ENCODE results near the gene TMEM171.

TMEM171 gene

GRCh38 chr5:73122875-73123810, 2.8 kb downstream of the TMEM171 start:
- DNase-seq: peak; percentile 4

- DNase-seq: no peak
Measured at GRCh38 chr5:73125289-73125688, 4.9 kb downstream of the TMEM171 start.

- DNase-seq: no peak
Measured at GRCh38 chr5:73126381-73126780, 6.0 kb downstream of the TMEM171 start.

DNA sequence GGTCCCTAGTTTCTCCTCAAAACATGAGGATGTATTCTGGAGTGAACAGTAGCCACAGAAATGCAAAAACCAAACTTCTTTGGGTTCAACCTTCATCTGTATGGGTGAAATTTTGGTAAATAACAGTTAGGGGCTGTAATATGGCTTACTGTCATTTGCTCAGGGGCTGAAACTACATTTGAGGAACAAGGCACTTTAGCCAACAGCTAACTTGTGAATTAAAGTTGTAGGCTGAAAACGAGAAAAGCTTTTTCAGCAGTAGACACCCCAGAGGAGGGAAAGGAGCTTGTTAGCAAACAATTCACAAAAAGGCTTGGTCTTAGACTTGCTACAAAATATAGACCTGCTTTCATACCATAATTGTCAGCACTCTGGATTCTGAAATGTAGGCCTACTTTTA, 6.6 kb downstream of the TMEM171 start:
- no peak for DNase-seq

DNA sequence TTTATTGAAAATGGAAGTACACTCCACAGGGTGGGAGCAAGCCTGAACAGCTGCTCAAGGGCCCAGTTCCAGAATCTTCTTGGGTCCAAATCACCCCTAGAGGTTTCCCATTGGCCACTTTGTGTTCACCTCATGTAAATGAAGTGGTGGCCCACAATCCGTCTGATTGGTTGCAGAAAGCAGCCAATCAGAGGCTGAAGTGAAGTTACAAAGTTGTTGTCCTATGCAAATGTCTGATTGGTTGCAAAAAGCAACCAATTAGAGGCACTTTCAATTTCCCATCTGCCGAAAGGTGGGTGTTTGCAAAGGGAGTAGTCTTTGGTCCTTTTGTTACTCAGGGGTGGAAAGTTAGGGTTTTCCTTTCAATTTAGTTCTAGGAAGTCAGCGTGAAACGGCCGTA, 8.8 kb downstream of the TMEM171 start:
- DNase-seq: no peak

DNA sequence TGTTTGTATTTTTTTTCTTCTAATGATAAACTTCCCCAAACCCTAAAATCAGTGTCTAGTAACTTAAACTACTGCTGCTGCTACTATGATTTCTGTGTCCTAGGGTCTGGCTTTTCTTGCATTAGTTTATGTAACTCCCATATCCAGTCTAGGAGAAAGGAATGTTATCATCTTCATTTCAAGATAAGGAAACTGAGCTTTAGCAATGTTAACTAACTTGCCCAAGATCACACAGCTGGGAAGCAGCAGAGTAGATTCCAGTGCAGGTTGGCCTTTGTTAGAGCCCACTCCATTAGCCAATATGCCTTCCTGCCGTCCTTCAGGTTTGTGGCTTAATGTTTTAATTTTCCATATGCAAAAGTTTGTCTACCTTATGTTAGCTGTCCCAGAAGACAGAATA, 10.4 kb downstream of the TMEM171 start:
- no peak for DNase-seq

DNA sequence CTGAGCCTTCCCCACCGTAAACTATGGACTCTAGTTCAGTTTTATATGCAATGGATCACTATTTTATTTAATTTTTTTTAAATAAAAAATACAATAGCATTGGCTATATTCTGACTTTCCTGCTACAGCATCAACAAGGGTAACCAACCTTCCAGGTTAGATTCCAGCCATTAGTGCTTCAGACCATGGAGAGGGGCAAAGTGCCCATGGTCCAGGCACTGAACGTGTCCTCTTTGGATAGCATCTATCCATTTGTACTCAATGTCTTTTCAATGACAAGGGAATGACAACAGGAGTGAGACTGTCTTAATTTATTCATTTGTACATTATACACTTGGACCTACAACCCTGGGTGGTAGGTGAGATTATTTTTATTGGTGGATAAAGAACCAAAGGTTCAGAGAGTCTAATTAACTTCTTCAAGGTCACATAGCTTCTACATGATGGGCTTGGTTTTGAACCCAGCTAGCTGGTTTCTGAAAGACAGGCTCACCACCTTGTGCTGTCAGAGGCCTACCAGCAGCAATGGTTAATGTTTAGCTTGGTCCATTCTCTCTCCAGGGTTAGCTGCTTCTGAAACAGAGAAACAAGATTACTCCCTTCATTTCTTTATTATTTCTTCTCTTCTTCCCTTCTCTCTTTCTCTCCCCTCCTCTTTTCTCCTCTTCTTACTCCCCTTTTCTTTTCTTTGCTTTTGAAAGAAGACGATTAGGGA, 11.5 kb downstream of the TMEM171 start:
- no peak for DNase-seq

DNA sequence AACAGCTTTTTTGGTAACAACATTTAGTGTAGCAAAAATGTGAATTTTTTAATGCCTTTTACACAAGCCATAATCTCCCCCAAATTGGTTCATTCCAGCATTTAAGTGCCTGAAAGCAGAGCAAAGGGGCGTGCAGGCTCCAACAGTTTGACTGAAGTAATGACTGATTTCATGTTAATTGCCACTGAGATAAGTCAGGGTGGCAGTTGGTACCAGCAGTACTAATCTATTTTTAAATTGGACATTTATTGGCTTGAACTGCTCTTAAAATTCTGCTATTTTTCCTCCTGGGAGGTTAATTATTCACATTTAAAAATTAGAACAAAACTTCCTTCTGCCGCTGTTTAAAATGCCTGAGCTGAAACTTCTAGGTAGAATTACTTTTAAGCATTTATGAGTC, 12.4 kb downstream of the TMEM171 start:
- no peak for DNase-seq

- no peak for DNase-seq
Measured at GRCh38 chr5:73135021-73135420, 14.6 kb downstream of the TMEM171 start.

- peak; percentile 16 for DNase-seq
Measured at GRCh38 chr5:73135429-73136054, 15.2 kb downstream of the TMEM171 start.

GRCh38 chr5:73136055-73136562, 15.7 kb downstream of the TMEM171 start:
- no peak for DNase-seq

DNA sequence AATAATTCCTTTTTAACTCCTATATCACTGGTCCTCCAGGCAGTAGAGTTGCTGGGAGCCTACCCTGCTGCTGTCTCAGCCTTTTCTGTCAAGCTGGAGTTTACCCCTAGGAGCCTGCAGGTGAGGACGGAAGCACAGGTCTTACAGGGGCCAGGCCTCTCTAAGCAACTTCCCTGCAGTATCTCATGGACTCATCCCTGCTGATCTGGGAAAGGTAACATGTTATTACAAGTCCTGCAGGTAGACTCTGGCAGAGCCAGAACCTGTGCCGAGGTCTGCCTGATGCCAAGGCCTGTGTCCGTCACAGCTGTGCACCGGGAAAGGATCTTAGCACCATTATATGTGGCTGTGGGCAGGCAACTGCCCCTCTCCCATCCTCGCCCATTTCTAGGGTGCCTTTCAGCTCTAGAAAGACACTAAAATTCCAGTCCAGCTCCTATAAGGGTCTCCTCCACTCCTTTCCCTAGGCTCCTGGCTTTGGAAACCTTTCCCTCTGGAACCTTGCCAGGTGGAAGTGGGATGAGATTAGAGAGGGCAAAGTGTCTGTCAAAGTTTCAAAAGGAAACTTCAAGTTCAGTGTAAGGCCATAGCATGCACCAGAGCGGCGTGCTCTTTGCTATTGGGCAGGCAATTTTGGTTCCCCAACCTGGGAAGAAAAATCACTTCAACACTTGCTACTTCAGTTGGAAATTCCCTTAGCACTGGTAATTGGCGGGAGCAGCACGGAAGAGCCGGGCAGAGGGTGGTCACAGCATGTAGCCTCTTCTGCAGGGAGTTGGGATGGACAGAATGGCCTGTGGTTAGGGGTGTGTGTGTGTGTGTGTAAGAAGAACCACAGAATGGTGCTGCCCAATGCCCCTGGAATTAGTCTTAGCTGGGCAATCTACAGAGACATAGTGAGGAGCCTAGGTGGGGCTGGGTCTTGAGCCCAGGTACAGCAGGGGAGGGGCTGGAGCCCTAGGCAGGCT, 17.5 kb downstream of the TMEM171 start:
- DNase-seq: no peak

DNA sequence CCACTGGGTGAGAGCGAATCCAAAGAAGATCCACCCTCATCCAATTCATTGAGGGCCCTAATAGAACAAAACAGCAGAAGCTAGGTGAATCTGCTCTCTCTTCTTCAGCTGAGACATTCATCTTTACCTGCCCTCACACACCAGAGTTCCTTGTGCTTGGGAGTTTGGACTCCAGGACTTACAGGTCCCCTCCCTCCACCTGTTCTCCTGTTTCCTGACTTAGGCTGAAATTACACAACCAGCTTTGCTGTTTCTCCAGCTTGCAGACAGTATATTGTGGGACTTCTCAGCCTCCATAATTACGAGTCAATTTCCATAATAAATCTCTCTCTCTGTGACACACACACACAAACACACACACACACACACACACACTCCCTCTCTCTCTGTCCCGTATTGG, 19.1 kb downstream of the TMEM171 start:
- no peak for DNase-seq

GRCh38 chr5:73140801-73141200, 20.4 kb downstream of the TMEM171 start:
- DNase-seq: no peak

DNA sequence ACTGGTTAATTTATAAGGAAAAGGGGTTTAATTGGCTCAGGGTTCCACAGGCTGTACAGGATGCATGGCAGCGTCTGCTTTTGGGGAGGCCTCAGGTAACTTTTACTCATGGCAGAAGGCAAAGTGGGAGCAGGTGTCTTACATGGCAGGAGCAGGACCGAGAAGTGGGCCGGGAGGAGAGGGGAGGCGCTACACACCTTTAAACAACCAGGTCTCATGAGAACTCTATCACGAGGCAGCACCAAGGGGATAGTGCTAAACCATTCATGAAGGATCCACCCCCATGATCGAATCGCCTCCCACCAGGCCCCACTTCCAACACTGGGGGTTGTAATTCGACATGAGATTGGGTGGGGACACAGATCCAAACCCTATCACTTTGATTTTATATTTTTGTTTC, 21.7 kb downstream of the TMEM171 start:
- no peak for DNase-seq

GRCh38 chr5:73143716-73144115, 23.3 kb downstream of the TMEM171 start:
- DNase-seq: no peak

GRCh38 chr5:73149540-73149939, 29.2 kb downstream of the TMEM171 start:
- DNase-seq: no peak

DNA sequence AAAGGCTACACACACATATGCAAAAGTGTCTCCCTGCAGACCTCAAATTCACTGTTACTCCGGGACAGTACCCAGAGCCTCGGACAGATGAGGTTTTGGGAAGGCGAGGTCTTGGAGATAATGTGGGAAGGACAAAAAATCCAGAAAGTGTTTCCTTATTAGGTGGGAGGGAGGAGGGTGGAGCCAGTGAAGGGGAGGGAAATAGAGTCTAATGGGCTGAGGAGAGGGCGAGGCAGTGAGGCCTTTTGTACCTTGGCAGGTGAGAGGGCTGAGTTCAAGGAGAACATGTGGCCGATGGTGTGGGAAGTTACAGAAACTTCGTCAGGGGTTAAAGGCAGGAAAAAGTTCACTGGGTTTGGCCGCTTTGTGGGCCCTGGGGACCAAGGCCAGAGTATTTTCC, 30.5 kb downstream of the TMEM171 start:
- DNase-seq: no peak

GRCh38 chr5:73151766-73152410, 31.5 kb downstream of the TMEM171 start:
- DNase-seq: no peak

DNA sequence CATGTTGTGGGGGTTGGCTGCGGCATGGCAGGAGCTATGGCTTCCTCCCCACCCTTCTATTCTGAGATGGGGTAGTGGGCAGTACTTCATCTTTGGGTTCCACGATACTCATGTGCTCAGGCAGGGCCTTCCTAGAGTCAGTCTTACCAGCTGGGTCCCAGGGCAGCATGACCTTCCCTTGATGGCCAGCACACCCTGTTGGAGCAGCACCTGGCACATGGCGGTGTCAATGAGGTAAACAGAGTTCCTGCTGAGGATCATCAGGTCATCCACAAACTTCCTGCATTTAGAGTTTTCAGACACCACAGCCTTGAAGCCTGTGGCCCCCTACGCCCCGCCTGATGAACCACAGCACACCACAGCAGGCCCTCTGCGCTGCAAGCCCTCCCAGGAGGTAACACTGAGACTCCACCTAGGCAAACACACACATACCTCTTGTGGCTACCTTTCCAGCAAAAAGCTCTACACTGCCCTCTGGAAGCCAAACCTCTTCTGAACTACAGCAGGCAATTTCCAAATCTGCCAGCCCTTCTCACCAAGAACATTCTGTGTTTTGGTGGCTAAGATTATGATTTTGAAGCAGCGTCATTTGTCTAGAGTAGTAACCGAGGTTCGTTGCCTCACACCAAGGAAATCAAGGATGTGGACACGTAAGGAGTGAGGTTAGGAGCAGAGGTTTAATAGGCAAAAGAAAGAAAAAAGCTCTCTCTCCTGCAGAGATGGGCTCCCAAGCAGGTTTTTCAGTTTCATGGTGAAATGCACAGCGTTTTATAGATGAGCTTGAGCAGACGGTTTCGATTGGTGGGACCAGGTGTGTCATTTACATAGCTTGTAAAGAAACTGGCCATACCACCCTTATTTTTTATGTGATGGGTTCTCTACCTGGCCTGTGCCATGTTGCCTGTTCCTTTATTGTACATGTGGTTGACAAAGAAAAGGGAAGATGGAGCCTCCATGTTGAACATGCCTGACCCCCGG, 32.3 kb downstream of the TMEM171 start:
- no peak for DNase-seq

DNA sequence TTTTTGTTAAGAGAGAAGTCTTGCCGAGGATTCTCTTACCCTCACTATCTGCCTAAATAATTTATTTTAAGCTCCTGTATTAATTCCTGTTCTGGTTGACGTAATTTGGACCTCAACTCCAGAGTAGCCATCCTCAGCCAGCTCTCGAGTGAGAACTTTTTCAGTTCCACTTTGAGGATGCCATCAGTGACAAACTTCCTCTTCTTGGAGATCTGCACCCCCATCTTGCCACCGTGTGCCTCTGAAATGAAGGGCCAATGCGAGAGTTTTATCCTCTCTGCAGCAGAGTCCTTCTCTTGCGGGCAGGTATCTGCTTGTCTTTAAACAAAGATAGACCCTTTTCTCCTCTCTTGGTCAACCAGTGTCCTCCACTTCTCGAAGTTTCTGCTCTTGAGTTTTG, 33.1 kb downstream of the TMEM171 start:
- no peak for DNase-seq
